Measurements from ENCODE around the gene ANKRD12.

The ANKRD12 gene

GRCh38 chr18:9221661-9222060 is 85.1 kb downstream of the ANKRD12 start:
- Histone ChIP-seq H3K36me3 (ENCODE audit: control insufficient read depth in 2 of 2, insufficient read depth in 1 of 2, low read length in 2 of 2) (peaks cover 3 to 13% of the 10 kb centered on the region in 2 experiments), H3K27ac (ENCODE audit: extremely low read depth, low read depth, low read length) (no peak overlapping the region), H3K4me1 (ENCODE audit: control insufficient read depth, insufficient read depth, low read length) (no peaks in the 10 kb centered on the region), H3K4me3 (ENCODE audit: low read depth, low read length) (no peak overlapping the region), H3K9me3 (ENCODE audit: control insufficient read depth, insufficient read depth, low read depth, low read length) (no peaks in the 10 kb centered on the region)
- CTCF ChIA-PET, result interaction anchor here (0.7 kb wide), 1 partner anchor 11 kb away, joined by 3 read pairs; no protein-coding TSS in a partner anchor
- TF ChIP-seq ZNF777 (tag by site-specific recombination; IDR thresholded peaks at IDR 0.05; ENCODE audit: borderline replicate concordance) (no peak), ZNF48 (tag by site-specific recombination; IDR thresholded peaks at IDR 0.05) (no peak), ZNF561 (tag by site-specific recombination; IDR thresholded peaks at IDR 0.05; ENCODE audit: borderline replicate concordance) (no peak), ZFP37 (tag by site-specific recombination; IDR thresholded peaks at IDR 0.05) (no peak), ZNF114 (tag by site-specific recombination; IDR thresholded peaks at IDR 0.05) (no peak), YY2 (tag by site-specific recombination; IDR thresholded peaks at IDR 0.05) (no peak), ZBTB21 (tag by site-specific recombination; IDR thresholded peaks at IDR 0.05) (no peak), ZBTB48 (tag by site-specific recombination; IDR thresholded peaks at IDR 0.05) (no peak)
- POLR2A ChIA-PET, result no interaction called here

GRCh38 chr18:9223356-9223755 is 86.8 kb downstream of the ANKRD12 start:
- no peak for TF ChIP-seq HOXD13 (CRISPR knock-in tag; IDR thresholded peaks at IDR 0.05; ENCODE audit: borderline replicate concordance)
- no peak for TF ChIP-seq ZNF843 (tag by site-specific recombination; IDR thresholded peaks at IDR 0.05)
- TF ChIP-seq, protein P1, sequence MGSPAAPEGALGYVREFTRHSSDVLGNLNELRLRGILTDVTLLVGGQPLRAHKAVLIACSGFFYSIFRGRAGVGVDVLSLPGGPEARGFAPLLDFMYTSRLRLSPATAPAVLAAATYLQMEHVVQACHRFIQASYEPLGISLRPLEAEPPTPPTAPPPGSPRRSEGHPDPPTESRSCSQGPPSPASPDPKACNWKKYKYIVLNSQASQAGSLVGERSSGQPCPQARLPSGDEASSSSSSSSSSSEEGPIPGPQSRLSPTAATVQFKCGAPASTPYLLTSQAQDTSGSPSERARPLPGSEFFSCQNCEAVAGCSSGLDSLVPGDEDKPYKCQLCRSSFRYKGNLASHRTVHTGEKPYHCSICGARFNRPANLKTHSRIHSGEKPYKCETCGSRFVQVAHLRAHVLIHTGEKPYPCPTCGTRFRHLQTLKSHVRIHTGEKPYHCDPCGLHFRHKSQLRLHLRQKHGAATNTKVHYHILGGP (tag by site-specific recombination; IDR thresholded peaks at IDR 0.05), result no peak
- no peak for TF ChIP-seq ZBTB7A (tag by site-specific recombination; IDR thresholded peaks at IDR 0.05; ENCODE audit: low read depth)
- TF ChIP-seq ZNF19 (tag by site-specific recombination; IDR thresholded peaks at IDR 0.05; ENCODE audit: low read depth), result no peak
- TF ChIP-seq, protein P2, sequence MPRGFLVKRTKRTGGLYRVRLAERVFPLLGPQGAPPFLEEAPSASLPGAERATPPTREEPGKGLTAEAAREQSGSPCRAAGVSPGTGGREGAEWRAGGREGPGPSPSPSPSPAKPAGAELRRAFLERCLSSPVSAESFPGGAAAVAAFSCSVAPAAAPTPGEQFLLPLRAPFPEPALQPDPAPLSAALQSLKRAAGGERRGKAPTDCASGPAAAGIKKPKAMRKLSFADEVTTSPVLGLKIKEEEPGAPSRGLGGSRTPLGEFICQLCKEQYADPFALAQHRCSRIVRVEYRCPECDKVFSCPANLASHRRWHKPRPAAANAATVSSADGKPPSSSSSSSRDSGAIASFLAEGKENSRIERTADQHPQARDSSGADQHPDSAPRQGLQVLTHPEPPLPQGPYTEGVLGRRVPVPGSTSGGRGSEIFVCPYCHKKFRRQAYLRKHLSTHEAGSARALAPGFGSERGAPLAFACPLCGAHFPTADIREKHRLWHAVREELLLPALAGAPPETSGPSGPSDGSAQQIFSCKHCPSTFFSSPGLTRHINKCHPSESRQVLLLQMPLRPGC (tag by site-specific recombination; IDR thresholded peaks at IDR 0.05), result no peak
- TF ChIP-seq ZNF121 (tag by site-specific recombination; IDR thresholded peaks at IDR 0.05), result no peak
- H3K27ac ChIP-seq (ENCODE audit: extremely low read depth, low read depth, low read length), result no peak overlapping the region
- ChIA-PET POLR2A (no interaction called here), CTCF (interaction anchor here (0.6 kb wide), 1 partner anchor 149 kb away, joined by 4 read pairs; no protein-coding TSS in a partner anchor)
- peaks cover 3 to 11% of the 10 kb centered on the region in 2 experiments; a peak in 2 of 3 replicates for H3K36me3 ChIP-seq (ENCODE audit: control insufficient read depth in 2 of 2, insufficient read depth in 1 of 2, low read length in 2 of 2)
- H3K4me3 ChIP-seq (ENCODE audit: low read depth, low read length), result no peak overlapping the region
- H3K4me1 ChIP-seq (ENCODE audit: control insufficient read depth, insufficient read depth, low read length), result no peaks in the 10 kb centered on the region
- no peaks in the 10 kb centered on the region for H3K9me3 ChIP-seq (ENCODE audit: control insufficient read depth, insufficient read depth, low read depth, low read length)

- Histone ChIP-seq H3K36me3 (ENCODE audit: control insufficient read depth in 2 of 2, insufficient read depth in 1 of 2, low read length in 2 of 2) (peaks cover 6 to 11% of the 10 kb centered on the region in 2 experiments; a peak in 2 of 3 replicates), H3K4me1 (ENCODE audit: control insufficient read depth, insufficient read depth, low read length) (no peaks in the 10 kb centered on the region)
- POLR2A ChIA-PET, result no interaction called here
- TF ChIP-seq ZBTB11 (tag by site-specific recombination; conservative IDR thresholded peaks at IDR 0.05; ENCODE audit: low read depth), result no peak
- no peak for TF ChIP-seq ZNF521 (tag by site-specific recombination; IDR thresholded peaks at IDR 0.05)
- TF ChIP-seq CTCF (tag by site-specific recombination; IDR thresholded peaks at IDR 0.05), result no peak
- TF ChIP-seq ZNF37A (tag by site-specific recombination; IDR thresholded peaks at IDR 0.05), result no peak
- no peak for TF ChIP-seq ZNF280D (tag by site-specific recombination; IDR thresholded peaks at IDR 0.05)
- TF ChIP-seq ZSCAN23 (tag by site-specific recombination; IDR thresholded peaks at IDR 0.05), result no peak
- TF ChIP-seq ZNF707 (tag by site-specific recombination; IDR thresholded peaks at IDR 0.05), result no peak
Measured at GRCh38 chr18:9226463-9226862, 89.9 kb downstream of the ANKRD12 start.

More at GRCh38 chr18:9226463-9226862, 89.9 kb downstream of the ANKRD12 start:
- Histone ChIP-seq H3K27ac (ENCODE audit: extremely low read depth, low read depth, low read length) (no peak overlapping the region), H3K9me3 (ENCODE audit: control insufficient read depth, insufficient read depth, low read depth, low read length) (no peaks in the 10 kb centered on the region), H3K4me3 (ENCODE audit: low read depth, low read length) (no peak overlapping the region)
- CTCF ChIA-PET, result no interaction called here

All from HEK293 (cell line).